A549 (cell line): ENCODE data around the gene GLCE. TPM values are rescaled to one million over a fixed set of nuclear protein-coding genes. Genes with fewer than 3 reads are reported as not detected.

Experiments
- ATAC-seq, 2 experiments: fragments of 200-7000 bp in 1 of 2; fragments of >200 bp in 1 of 2; cut with Nextera tagmentation in 1 of 2; cut with Tn5 transposase in 1 of 2; 3 replicates each; pipeline versions ENCODE4 v1.8.0 to v1.9.1; 2018 to 2020; ENCODE audit warnings: mild to moderate bottlenecking in 1 of 2, moderate library complexity in 1 of 2
- CTCF ChIA-PET: fragments of 300-600 bp; sonication (Branson Sonifier 250); formaldehyde crosslinking; extraction: SDS; loops from one replicate; lab custom pipeline; 2021; ENCODE audit warnings: antibody characterized with exemption, inconsistent platforms; lab: Yijun Ruan, JAX
- POLR2A ChIA-PET: fragments of 350-600 bp; formaldehyde crosslinking; extraction: SDS; loops from one replicate; lab custom pipeline; 2021; ENCODE audit warnings: antibody characterized with exemption, inconsistent platforms; lab: Yijun Ruan, JAX
- DNase-seq, 2 experiments: peaks; one replicate each; pipeline versions ENCODE4 v3.0.0 to v3.0.0-alpha.2; 2011 to 2016; ENCODE audit warnings: low read depth in 1 of 2, low spot score in 1 of 2
- FAIRE-seq: peaks from 2 replicates; lab custom pipeline; 2011; peaks lifted over from hg19 to GRCh38; lab: Jason Lieb, UNC
- H3K27ac ChIP-seq, 2 experiments: fragments of >200 bp; sonication (Bioruptor Twin); formaldehyde crosslinking; 3 replicates each; pipeline ENCODE4 v1.5.1; 2016 to 2017
- H3K4me1 ChIP-seq: fragments of >200 bp; sonication (Bioruptor Twin); formaldehyde crosslinking; 3 replicates; pipeline ENCODE4 v1.6.1; 2016
- H3K4me2 ChIP-seq: fragments of >200 bp; sonication (Bioruptor Twin); formaldehyde crosslinking; 3 replicates; pipeline ENCODE4 v1.6.1; 2016
- H3K4me3 ChIP-seq: fragments of >200 bp; sonication (Bioruptor Twin); formaldehyde crosslinking; 3 replicates; pipeline ENCODE4 v1.5.1; 2016
- H3K9me3 ChIP-seq: fragments of >200 bp; sonication (Bioruptor Twin); formaldehyde crosslinking; 3 replicates; pipeline ENCODE4 v1.6.1; 2016
- CBX2 ChIP-seq: fragments of 200-600 bp; sonication (generic); IDR thresholded peaks from 2 replicates; pipeline ENCODE4 v1.6.1; 2016; ENCODE audit warnings: low read depth, mild to moderate bottlenecking, borderline replicate concordance
- CBX8 ChIP-seq: fragments of 200-600 bp; sonication (generic); IDR thresholded peaks from 2 replicates; pipeline ENCODE4 v1.6.1; 2016
- CEBPB ChIP-seq, 2 experiments: fragments of >200 bp in 1 of 2; sonication (Bioruptor Twin) in 1 of 2; formaldehyde crosslinking in 1 of 2; IDR thresholded peaks; 2 replicates each; pipeline ENCODE4 v1.6.1; 2012 to 2016
- CHD2 ChIP-seq: fragments of 150-350 bp; IDR thresholded peaks from 2 replicates; pipeline ENCODE4 v1.6.1; 2014; ENCODE audit warnings: low read length; ENCODE audit not compliant: partially characterized antibody
- CHD4 ChIP-seq: fragments of 200-600 bp; sonication (generic); IDR thresholded peaks from 2 replicates; pipeline ENCODE4 v1.6.1; 2016; ENCODE audit warnings: antibody characterized with exemption, mild to moderate bottlenecking, borderline replicate concordance
- E2F6 ChIP-seq: IDR thresholded peaks from 2 replicates; pipeline ENCODE4 v1.6.1; 2012; ENCODE audit warnings: low read depth, borderline replicate concordance
- FOSB ChIP-seq: fragments of 250-450 bp; sonication (Bioruptor Pico); IDR thresholded peaks from 2 replicates; pipeline ENCODE4 v1.5.0; 2020; ENCODE audit warnings: mild to moderate bottlenecking, moderate library complexity
- FOSL2 ChIP-seq, 2 experiments: fragments of 450-650 bp in 1 of 2; fragments of >200 bp in 1 of 2; sonication (Bioruptor Twin) in 1 of 2; formaldehyde crosslinking; IDR thresholded peaks; 2 replicates each; pipeline versions ENCODE4 v1.5.0 to v1.6.1; 2016 to 2020; ENCODE audit warnings: mild to moderate bottlenecking in 1 of 2, moderate library complexity in 1 of 2
- FOXS1 ChIP-seq: fragments of 250-450 bp; sonication (Bioruptor Pico); IDR thresholded peaks from 2 replicates; pipeline ENCODE4 v1.5.0; 2020; ENCODE audit warnings: mild to moderate bottlenecking, moderate library complexity
- GATA3 ChIP-seq: IDR thresholded peaks from 2 replicates; pipeline ENCODE4 v1.6.1; 2012; ENCODE audit warnings: borderline replicate concordance
- HOXB13 ChIP-seq: fragments of 250-450 bp; sonication (Bioruptor Pico); IDR thresholded peaks from 2 replicates; pipeline ENCODE4 v1.5.0; 2020; ENCODE audit warnings: low read depth, mild to moderate bottlenecking, moderate library complexity
- JUN ChIP-seq, 2 experiments: fragments of >200 bp; sonication (Bioruptor Twin); formaldehyde crosslinking; IDR thresholded peaks; 2 replicates in 1 of 2; 3 replicates in 1 of 2; pipeline ENCODE4 v1.6.1; 2016 to 2017
- KDM1A ChIP-seq: fragments of 200-600 bp; sonication (generic); IDR thresholded peaks from 2 replicates; pipeline ENCODE4 v1.6.1; 2016; ENCODE audit warnings: low read depth, mild to moderate bottlenecking
- KDM5A ChIP-seq: fragments of 200-600 bp; sonication (generic); IDR thresholded peaks from 2 replicates; pipeline ENCODE4 v1.6.1; 2016; ENCODE audit warnings: antibody characterized with exemption, mild to moderate bottlenecking
- MYC ChIP-seq: IDR thresholded peaks from 2 replicates; pipeline ENCODE4 v1.6.1; 2012; ENCODE audit warnings: mild to moderate bottlenecking, inconsistent platforms, low read length, improper control_type of control experiment, borderline replicate concordance
- NPAS2 ChIP-seq: fragments of 250-450 bp; sonication (Bioruptor Pico); IDR thresholded peaks from 2 replicates; pipeline ENCODE4 v1.8.0; 2022; ENCODE audit warnings: mild to moderate bottlenecking, moderate library complexity, borderline replicate concordance
- NR3C1 ChIP-seq: fragments of >200 bp; sonication (Bioruptor Twin); formaldehyde crosslinking; IDR thresholded peaks from 3 replicates; pipeline ENCODE4 v1.6.1; 2017
- PHF8 ChIP-seq: fragments of 200-600 bp; sonication (generic); IDR thresholded peaks from 2 replicates; pipeline ENCODE4 v1.6.1; 2016; ENCODE audit warnings: low read depth, mild to moderate bottlenecking, antibody characterized with exemption, moderate library complexity, borderline replicate concordance
- POLR2A ChIP-seq: IDR thresholded peaks from 2 replicates; pipeline ENCODE4 v1.6.1; 2012; ENCODE audit warnings: mild to moderate bottlenecking, low read length
- RAD21 ChIP-seq, 2 experiments: fragments of >200 bp in 1 of 2; sonication (Bioruptor Twin) in 1 of 2; formaldehyde crosslinking in 1 of 2; IDR thresholded peaks in 1 of 2; conservative IDR thresholded peaks in 1 of 2; 2 replicates in 1 of 2; 3 replicates in 1 of 2; pipeline ENCODE4 v1.6.1; 2012 to 2018; ENCODE audit warnings: inconsistent platforms in 1 of 2
- RARB ChIP-seq: fragments of 250-450 bp; sonication (Bioruptor Pico); IDR thresholded peaks from 2 replicates; pipeline ENCODE4 v1.8.0; 2021; ENCODE audit warnings: mild to moderate bottlenecking, moderate library complexity
- SMC3 ChIP-seq: fragments of >200 bp; sonication (Bioruptor Twin); formaldehyde crosslinking; IDR thresholded peaks from 3 replicates; pipeline ENCODE4 v1.6.1; 2018; ENCODE audit warnings: inconsistent platforms
- ZNF302 ChIP-seq: fragments of 250-450 bp; sonication (Bioruptor Pico); IDR thresholded peaks from 2 replicates; pipeline ENCODE4 v1.9.0; 2021; ENCODE audit warnings: inconsistent platforms, mild to moderate bottlenecking, moderate library complexity
- ZSCAN20 ChIP-seq: fragments of 250-450 bp; sonication (Bioruptor Pico); IDR thresholded peaks from 2 replicates; pipeline ENCODE4 v1.8.0; 2022; ENCODE audit warnings: mild to moderate bottlenecking, moderate library complexity
- WGBS: methylation state at CpG from one replicate; pipeline ENCODE4 v1.1.6; 2017; ENCODE audit errors: missing lambda C conversion rate; 5-methylcytosine and 5-hydroxymethylcytosine counted together
- polyA plus RNA-seq, 4 experiments: library from polyadenylated mRNA; depleted of rRNA in 3 of 4; stranded (reverse); fragments of >200 nt; fragmentation: RNase III in 1 of 4; extraction: RNeasy Plus Mini Kit Qiagen cat#74134 plus additional on column Dnase treatment in 1 of 4; gene quantifications; 2 replicates in 3 of 4; 3 replicates in 1 of 4; pipeline ENCODE4 v1.2.3, GENCODE V29; 2011 to 2017
- TF ChIP-seq, protein P1 (sequence below): fragments of >200 bp; sonication (Bioruptor Twin); formaldehyde crosslinking; IDR thresholded peaks from 3 replicates; pipeline ENCODE4 v1.5.1; 2016
- TF ChIP-seq, protein P2 (sequence below): IDR thresholded peaks from 2 replicates; pipeline ENCODE4 v1.6.1; 2012

GLCE gene
- polyA plus RNA-seq, 2 of the 4 experiments (the other 2 are of a cell fraction), result 19.6 to 41.8 TPM

- TF ChIP-seq FOSB (no peak), FOXS1 (CRISPR knock-in tag) (no peak), HOXB13 (CRISPR knock-in tag) (no peak), MYC (no peak; the same call in 1 of the 2 replicates), GATA3 (no peak), NPAS2 (CRISPR knock-in tag) (peak; percentile 12; the same call in 1 of the 2 replicates), E2F6 (no peak), CBX2 (no peak), SMC3 (no peak), PHF8 (peak; percentile 42; the same call in 1 of the 2 replicates), CHD2 (no peak), NR3C1 (no peak), FOSL2 (IDR thresholded peaks at IDR 0.05) (no peak), FOSL2 (CRISPR knock-in tag; IDR thresholded peaks at IDR 0.05) (no peak), JUN (IDR thresholded peaks at IDR 0.05) (peak; percentile 42 to 77; a peak in 3 of 5 replicates), RARB (CRISPR knock-in tag) (no peak), RAD21 (conservative IDR thresholded peaks at IDR 0.05 in 1 of 2, IDR thresholded peaks at IDR 0.05 in 1 of 2) (no peak; a peak in 1 of 5 replicates), CBX8 (no peak), CHD4 (no peak), CEBPB (IDR thresholded peaks at IDR 0.05) (no peak), KDM5A (no peak), ZSCAN20 (no peak), POLR2A (peak; percentile 64)
- TF ChIP-seq, protein P1, sequence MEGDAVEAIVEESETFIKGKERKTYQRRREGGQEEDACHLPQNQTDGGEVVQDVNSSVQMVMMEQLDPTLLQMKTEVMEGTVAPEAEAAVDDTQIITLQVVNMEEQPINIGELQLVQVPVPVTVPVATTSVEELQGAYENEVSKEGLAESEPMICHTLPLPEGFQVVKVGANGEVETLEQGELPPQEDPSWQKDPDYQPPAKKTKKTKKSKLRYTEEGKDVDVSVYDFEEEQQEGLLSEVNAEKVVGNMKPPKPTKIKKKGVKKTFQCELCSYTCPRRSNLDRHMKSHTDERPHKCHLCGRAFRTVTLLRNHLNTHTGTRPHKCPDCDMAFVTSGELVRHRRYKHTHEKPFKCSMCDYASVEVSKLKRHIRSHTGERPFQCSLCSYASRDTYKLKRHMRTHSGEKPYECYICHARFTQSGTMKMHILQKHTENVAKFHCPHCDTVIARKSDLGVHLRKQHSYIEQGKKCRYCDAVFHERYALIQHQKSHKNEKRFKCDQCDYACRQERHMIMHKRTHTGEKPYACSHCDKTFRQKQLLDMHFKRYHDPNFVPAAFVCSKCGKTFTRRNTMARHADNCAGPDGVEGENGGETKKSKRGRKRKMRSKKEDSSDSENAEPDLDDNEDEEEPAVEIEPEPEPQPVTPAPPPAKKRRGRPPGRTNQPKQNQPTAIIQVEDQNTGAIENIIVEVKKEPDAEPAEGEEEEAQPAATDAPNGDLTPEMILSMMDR, result no peak
- TF ChIP-seq, protein P2, sequence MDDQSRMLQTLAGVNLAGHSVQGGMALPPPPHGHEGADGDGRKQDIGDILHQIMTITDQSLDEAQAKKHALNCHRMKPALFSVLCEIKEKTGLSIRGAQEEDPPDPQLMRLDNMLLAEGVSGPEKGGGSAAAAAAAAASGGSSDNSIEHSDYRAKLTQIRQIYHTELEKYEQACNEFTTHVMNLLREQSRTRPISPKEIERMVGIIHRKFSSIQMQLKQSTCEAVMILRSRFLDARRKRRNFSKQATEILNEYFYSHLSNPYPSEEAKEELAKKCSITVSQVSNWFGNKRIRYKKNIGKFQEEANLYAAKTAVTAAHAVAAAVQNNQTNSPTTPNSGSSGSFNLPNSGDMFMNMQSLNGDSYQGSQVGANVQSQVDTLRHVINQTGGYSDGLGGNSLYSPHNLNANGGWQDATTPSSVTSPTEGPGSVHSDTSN, result no peak
Observed at GRCh38 chr15:69298697-69299441, 138.4 kb downstream of the GLCE start, which contains the start of gene PAQR5 (continued).

DNA sequence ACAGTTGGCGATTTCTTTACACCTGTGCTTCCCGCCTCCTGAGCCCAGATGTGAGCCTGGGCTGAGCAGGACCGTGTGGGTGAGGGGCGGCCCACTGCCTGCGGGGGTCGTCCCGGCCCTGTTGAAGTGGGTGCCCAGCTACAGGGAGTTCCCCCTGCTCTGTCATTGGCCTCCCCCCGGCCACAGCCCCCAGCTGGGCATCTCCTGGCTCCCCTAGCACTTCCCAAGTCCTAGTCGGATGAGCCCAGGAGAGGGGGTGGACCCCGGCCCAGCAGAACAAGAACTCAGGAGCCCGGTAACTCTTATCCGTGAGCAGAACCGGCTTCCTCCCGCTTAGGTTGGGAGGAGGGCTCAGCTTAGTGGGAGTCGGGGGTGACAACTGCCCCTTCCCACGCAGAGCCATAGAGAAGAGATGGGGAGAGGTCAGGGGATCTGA is 139.0 kb downstream of the GLCE start:
- peak in 1 of 2 experiments; percentile 34 for DNase-seq
- ATAC-seq, result peak; percentile 6 to 17
- peak overlapping the region; percentile 86 for H3K4me2 ChIP-seq
- H3K4me1 ChIP-seq, result peaks cover 44% of the 10 kb centered on the region
- FAIRE-seq, result no peak
- peak overlapping the region; percentile 95 for H3K4me3 ChIP-seq
- H3K9me3 ChIP-seq, result no peaks in the 10 kb centered on the region
- CTCF ChIA-PET, result interaction anchor here (0.7 to 1.8 kb wide), 10 partner anchors 10 to 240 kb away, joined by 3 to 17 read pairs (median 4); no protein-coding TSS in a partner anchor
- TF ChIP-seq KDM1A (no peak), ZNF302 (CRISPR knock-in tag) (no peak)
- 3% methylated on average over 14 of the region's 16 CpGs for WGBS
- POLR2A ChIA-PET, result interaction anchor here (0.8 to 1.6 kb wide), 3 partner anchors 9 to 159 kb away, joined by 3 to 8 read pairs (median 4); partner anchors contain the start of gene RPLP1
- peak overlapping the region; percentile 94 to 96 for H3K27ac ChIP-seq
